HepG2 (cell line): ENCODE results near the gene RNF222. TPM values are rescaled to one million over a fixed set of nuclear protein-coding genes. Genes with fewer than 3 reads are reported as not detected.

ENCODE experiments used
- ATAC-seq: fragments of 200-7000 bp; cut with Tn5 transposase; 3 replicates; pipeline ENCODE4 v1.9.1; 2020; ENCODE audit warnings: mild to moderate bottlenecking, moderate library complexity
- BruUV-seq: library from RNA; stranded (reverse); fragments of 400-500 nt; replicated peaks from 2 replicates; lab custom pipeline; 2021; lab: Mats Ljungman, UMichigan
- CTCF ChIA-PET: fragments of 300-600 bp; formaldehyde crosslinking; extraction: SDS; loops from one replicate; lab custom pipeline; 2021; ENCODE audit warnings: low total read pairs, inconsistent platforms, low intra/inter-chr PET ratio; lab: Yijun Ruan, JAX
- POLR2A ChIA-PET: fragments of 350-600 bp; sonication (Branson Sonifier 250); formaldehyde crosslinking; loops from one replicate; lab custom pipeline; 2020; ENCODE audit warnings: antibody characterized with exemption, inconsistent platforms; lab: Yijun Ruan, JAX
- DNase-seq: peaks from one replicate; pipeline ENCODE4 v3.0.0-alpha.2; 2015; ENCODE audit warnings: low spot score
- FAIRE-seq: peaks from 3 replicates; lab custom pipeline; 2011; peaks lifted over from hg19 to GRCh38; lab: Jason Lieb, UNC
- H2AFZ ChIP-seq: one replicate; pipeline ENCODE4 v1.6.1; 2011; ENCODE audit warnings: low read length, inconsistent platforms
- H3K27ac ChIP-seq: fragments of 300-600 bp; 3 replicates; pipeline ENCODE4 v1.8.0; 2011; ENCODE audit warnings: mixed run types, mild to moderate bottlenecking, mixed read lengths, low read length, inconsistent platforms; ENCODE audit not compliant: insufficient read depth; ENCODE audit errors: extremely low read length
- H3K27me3 ChIP-seq, 2 experiments: fragments of 200-600 bp in 1 of 2; 2 replicates in 1 of 2; 3 replicates in 1 of 2; pipeline versions ENCODE4 v1.6.0 to v1.8.0; 2011; ENCODE audit warnings: low read length in 2 of 2, mild to moderate bottlenecking in 2 of 2, moderate library complexity in 2 of 2, inconsistent platforms in 1 of 2; ENCODE audit not compliant: insufficient read depth in 2 of 2, control insufficient read depth in 1 of 2
- H3K36me3 ChIP-seq, 2 experiments: fragments of 200-600 bp in 1 of 2; replicated peaks in 1 of 2; 2 replicates in 1 of 2; 3 replicates in 1 of 2; pipeline versions ENCODE4 v1.5.1 to v1.8.0; 2011; ENCODE audit warnings: low read length in 2 of 2, inconsistent platforms in 1 of 2; ENCODE audit not compliant: insufficient read depth in 2 of 2, control insufficient read depth in 1 of 2
- H3K4me1 ChIP-seq: 2 replicates; pipeline ENCODE4 v1.5.1; 2012; ENCODE audit warnings: low read length, inconsistent platforms; ENCODE audit not compliant: insufficient read depth
- H3K4me2 ChIP-seq: 2 replicates; pipeline ENCODE4 v1.6.0; 2011; ENCODE audit warnings: low read depth, low read length, inconsistent platforms
- H3K4me3 ChIP-seq, 3 experiments: fragments of 200-600 bp in 1 of 3; sonication (generic), shearing (Covaris generic) in 1 of 3; replicated peaks in 1 of 3; 2 replicates each; pipeline ENCODE4 v1.5.1; 2011 to 2016; ENCODE audit warnings: low read length in 3 of 3, inconsistent platforms in 2 of 3, low read depth in 2 of 3, mild to moderate bottlenecking in 2 of 3, control low read depth in 1 of 3, mixed read lengths in 1 of 3; ENCODE audit not compliant: insufficient read depth in 1 of 3
- H3K79me2 ChIP-seq: one replicate; pipeline ENCODE4 v1.6.1; 2011; ENCODE audit warnings: low read length, inconsistent platforms; ENCODE audit not compliant: insufficient read depth
- H3K9ac ChIP-seq: 2 replicates; pipeline ENCODE4 v1.6.0; 2011; ENCODE audit warnings: mild to moderate bottlenecking, low read depth, low read length, inconsistent platforms; ENCODE audit not compliant: insufficient read depth
- H3K9me3 ChIP-seq: 2 replicates; pipeline ENCODE4 v1.5.1; 2012; ENCODE audit warnings: mild to moderate bottlenecking, low read length
- H4K20me1 ChIP-seq: 2 replicates; pipeline ENCODE4 v1.6.0; 2011; ENCODE audit warnings: inconsistent platforms, mild to moderate bottlenecking, low read length, moderate library complexity; ENCODE audit not compliant: insufficient read depth
- ADNP ChIP-seq: sonication (generic); formaldehyde crosslinking; IDR thresholded peaks from 2 replicates; pipeline ENCODE4 v1.4.0; 2020; ENCODE audit warnings: missing genetic modification reagents
- ARID2 ChIP-seq: sonication (generic); formaldehyde crosslinking; IDR thresholded peaks from 2 replicates; pipeline ENCODE4 v1.8.1; 2022; ENCODE audit warnings: mild to moderate bottlenecking, missing genetic modification reagents, borderline replicate concordance
- EHMT2 ChIP-seq: fragments of 200-600 bp; sonication (generic); IDR thresholded peaks from 2 replicates; pipeline ENCODE4 v1.7.0; 2017; ENCODE audit warnings: antibody characterized with exemption, low read depth, low read length, borderline replicate concordance
- ETS1 ChIP-seq: sonication (generic); formaldehyde crosslinking; IDR thresholded peaks from 2 replicates; pipeline ENCODE4 v1.4.0; 2020; ENCODE audit warnings: missing genetic modification reagents
- EZH2 ChIP-seq: conservative IDR thresholded peaks from 2 replicates; pipeline ENCODE4 v1.6.1; 2012; ENCODE audit warnings: mild to moderate bottlenecking, low read depth, low read length, moderate library complexity
- HOXA9 ChIP-seq: sonication (generic); formaldehyde crosslinking; IDR thresholded peaks from 2 replicates; pipeline ENCODE4 v1.8.1; 2022; ENCODE audit warnings: missing genetic modification reagents, mild to moderate bottlenecking, moderate library complexity, borderline replicate concordance
- NFATC3 ChIP-seq: sonication (generic); formaldehyde crosslinking; IDR thresholded peaks from 2 replicates; pipeline ENCODE4 v1.5.1; 2020; ENCODE audit warnings: mild to moderate bottlenecking, missing genetic modification reagents
- POLR2A ChIP-seq, 2 experiments: IDR thresholded peaks; 2 replicates each; pipeline ENCODE4 v1.6.1; 2011; ENCODE audit warnings: low read depth in 2 of 2, low read length in 2 of 2, mild to moderate bottlenecking in 1 of 2, moderate library complexity in 1 of 2; ENCODE audit not compliant: insufficient read depth in 1 of 2
- USF2 ChIP-seq, 2 experiments: sonication (generic) in 1 of 2; formaldehyde crosslinking in 1 of 2; IDR thresholded peaks; 2 replicates each; pipeline versions ENCODE4 v1.5.1 to v1.6.1; 2011 to 2020; ENCODE audit warnings: borderline replicate concordance in 1 of 2, low read depth in 1 of 2, low read length in 1 of 2, mild to moderate bottlenecking in 1 of 2, missing genetic modification reagents in 1 of 2, moderate library complexity in 1 of 2
- ZBTB49 ChIP-seq: sonication (generic); formaldehyde crosslinking; IDR thresholded peaks from 2 replicates; pipeline ENCODE4 v1.4.0; 2020; ENCODE audit warnings: missing genetic modification reagents, borderline replicate concordance
- ZNF451 ChIP-seq: sonication (generic); formaldehyde crosslinking; IDR thresholded peaks from 2 replicates; pipeline ENCODE4 v1.5.0; 2020; ENCODE audit warnings: mild to moderate bottlenecking, missing genetic modification reagents
- ZNF543 ChIP-seq: sonication (generic); formaldehyde crosslinking; IDR thresholded peaks from 2 replicates; pipeline ENCODE4 v1.4.0; 2020; ENCODE audit warnings: mild to moderate bottlenecking, missing genetic modification reagents
- WGBS: methylation state at CpG from one replicate; pipeline ENCODE4 v1.1.6; 2017; ENCODE audit warnings: low lambda C conversion rate; 5-methylcytosine and 5-hydroxymethylcytosine counted together
- in situ Hi-C: cut with HindIII; loops from 2 replicates; pipeline ENCODE4 v1.10.0; 2017; ENCODE audit warnings: low pct_unique_long_range_greater_than_20kb; ENCODE audit not compliant: extremely low pct_ligation_motif_present
- intact Hi-C: fragments of 100-400 bp; cut with micrococcal nuclease; formaldehyde crosslinking; loops from one replicate; pipeline ENCODE4 v1.10.0; 2022; ENCODE audit not compliant: unreplicated experiment
- polyA plus RNA-seq, 8 experiments: library from polyadenylated mRNA; depleted of rRNA in 3 of 8; stranded (reverse) in 7 of 8; unstranded in 1 of 8; fragments of >200 nt; fragmentation: Illumina TruSeq in 4 of 8; extraction: Trizol in 4 of 8; gene quantifications; 2 replicates each; pipeline versions ENCODE4 v1.2.1 to v1.2.3, GENCODE V29; 2011 to 2016; ENCODE audit warnings: low read depth in 4 of 8, missing spikeins in 1 of 8, mixed read lengths in 1 of 8; ENCODE audit not compliant: insufficient read depth in 1 of 8
- total RNA-seq, 5 experiments: library from RNA; depleted of rRNA; stranded (reverse); fragments of >200 nt; fragmentation: Illumina TruSeq; extraction: Trizol; gene quantifications; 2 replicates each; pipeline ENCODE4 v1.2.3, GENCODE V29; 2016; ENCODE audit warnings: low read depth in 1 of 5

The RNF222 gene
- total and polyA plus RNA-seq, 2 of the 13 experiments (the other 11 are each of a cell fraction or from before 2014, with no cell fraction given) = not detected

- Histone ChIP-seq H4K20me1 (no peaks in the 10 kb centered on the region), H2AFZ (no peak overlapping the region), H3K4me3 (no peak overlapping the region), H3K27ac (no peak overlapping the region), H3K79me2 (no peaks in the 10 kb centered on the region), H3K4me1 (peaks cover 60% of the 10 kb centered on the region), H3K9me3 (no peaks in the 10 kb centered on the region), H3K9ac (no peak overlapping the region), H3K4me2 (no peak overlapping the region), H3K36me3 (no peaks in the 10 kb centered on the region), H3K27me3 (no peaks in the 10 kb centered on the region)
- ChIA-PET POLR2A (no interaction called here), CTCF (no interaction called here)
- FAIRE-seq (no peak), DNase-seq (no peak), ATAC-seq (no peak)
- in situ Hi-C loops (loop anchor here (5.0 kb wide), 1 partner anchor 33 kb away; no protein-coding TSS in a partner anchor), intact Hi-C loops (loop anchor here (5.0 kb wide), 1 partner anchor 33 kb away; no protein-coding TSS in a partner anchor)
- TF ChIP-seq ETS1 (CRISPR knock-in tag) = no peak
- no peak for TF ChIP-seq POLR2A (IDR thresholded peaks at IDR 0.05; ENCODE audit: insufficient read depth in 1 of 2, low read depth in 2 of 2, low read length in 2 of 2)
- no peak for TF ChIP-seq HOXA9 (CRISPR knock-in tag)
- no TSS peak for BruUV-seq
These were observed 16.3 kb upstream of the RNF222 start for GRCh38 chr17:8413938-8414337.

GRCh38 chr17:8413328-8413727 is 15.7 kb upstream of the RNF222 start:
- intact Hi-C loops = loop anchor here (5.0 kb wide), 1 partner anchor 34 kb away; no protein-coding TSS in a partner anchor
- Histone ChIP-seq H2AFZ (no peak overlapping the region), H3K27me3 (no peaks in the 10 kb centered on the region), H3K79me2 (no peaks in the 10 kb centered on the region), H3K9ac (no peak overlapping the region), H3K9me3 (no peaks in the 10 kb centered on the region), H3K4me1 (peaks cover 60% of the 10 kb centered on the region), H3K36me3 (no peaks in the 10 kb centered on the region), H3K4me3 (no peak overlapping the region; a peak in 1 of 6 replicates), H4K20me1 (no peaks in the 10 kb centered on the region), H3K27ac (no peak overlapping the region), H3K4me2 (peak overlapping the region; percentile 47)
- in situ Hi-C loops = loop anchor here (5.0 kb wide), 1 partner anchor 34 kb away; no protein-coding TSS in a partner anchor
- ChIA-PET CTCF (no interaction called here), POLR2A (interaction anchor here (1.2 to 1.6 kb wide), 2 partner anchors 23 to 30 kb away, joined by 4 to 5 read pairs; partner anchors contain the start of gene NDEL1)
- WGBS = 90% methylated on average over 4 of the region's 4 CpGs
- FAIRE-seq = no peak
- no peak for ATAC-seq
- DNase-seq = no peak
- BruUV-seq = no TSS peak
- TF ChIP-seq ZNF451 (no peak), USF2 (IDR thresholded peaks at IDR 0.05; ENCODE audit: low read depth, low read length) (no peak), USF2 (CRISPR knock-in tag; IDR thresholded peaks at IDR 0.05; ENCODE audit: borderline replicate concordance) (no peak), EZH2 (no peak), EHMT2 (no peak), NFATC3 (no peak), ADNP (CRISPR knock-in tag) (no peak), ARID2 (CRISPR knock-in tag) (no peak), ZBTB49 (CRISPR knock-in tag) (no peak), ZNF543 (CRISPR knock-in tag) (no peak)
